Astrocyte (in vitro differentiated cells and primary cell): ENCODE measurements around the gene GATA2.

Experiments used
- EZH2 ChIP-seq: IDR thresholded peaks from 2 replicates; pipeline ENCODE4 v1.6.1; 2012; ENCODE audit warnings: mild to moderate bottlenecking, low read length, inconsistent platforms; ENCODE audit not compliant: insufficient read depth
- TF ChIP-seq, protein P1 (sequence below): IDR thresholded peaks from 2 replicates; pipeline ENCODE4 v1.5.1; 2011; ENCODE audit warnings: low read depth, mild to moderate bottlenecking, inconsistent platforms, low read length, moderate library complexity; ENCODE audit not compliant: insufficient read depth

DNA sequence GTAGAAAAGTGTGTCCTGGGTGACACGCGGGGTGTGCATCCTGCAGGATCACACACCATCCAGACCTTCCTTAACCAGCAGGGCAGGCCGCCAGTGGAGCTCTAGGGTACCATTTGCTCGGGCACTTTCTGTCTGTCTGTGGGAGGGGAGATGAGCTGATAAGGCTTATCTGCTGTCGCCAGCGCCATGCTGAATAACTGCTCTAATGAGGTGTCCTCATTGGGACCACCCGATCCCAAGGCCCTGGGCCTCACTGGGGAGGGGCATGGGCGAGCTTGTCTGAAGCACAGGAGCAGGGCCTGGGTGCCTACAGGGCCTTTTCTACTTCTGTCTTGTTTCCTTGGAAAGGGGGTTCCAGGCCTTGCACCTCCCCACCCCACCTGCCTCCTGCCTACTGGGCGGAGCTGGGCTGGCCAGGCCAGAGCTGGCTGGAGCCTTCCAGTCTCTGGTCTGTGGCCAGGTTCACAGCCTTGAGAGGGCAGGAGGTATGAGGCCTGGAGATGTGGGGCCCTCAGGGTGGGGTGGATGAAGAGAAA is 2.5 kb upstream of the GATA2 start:
- TF ChIP-seq, protein P1, sequence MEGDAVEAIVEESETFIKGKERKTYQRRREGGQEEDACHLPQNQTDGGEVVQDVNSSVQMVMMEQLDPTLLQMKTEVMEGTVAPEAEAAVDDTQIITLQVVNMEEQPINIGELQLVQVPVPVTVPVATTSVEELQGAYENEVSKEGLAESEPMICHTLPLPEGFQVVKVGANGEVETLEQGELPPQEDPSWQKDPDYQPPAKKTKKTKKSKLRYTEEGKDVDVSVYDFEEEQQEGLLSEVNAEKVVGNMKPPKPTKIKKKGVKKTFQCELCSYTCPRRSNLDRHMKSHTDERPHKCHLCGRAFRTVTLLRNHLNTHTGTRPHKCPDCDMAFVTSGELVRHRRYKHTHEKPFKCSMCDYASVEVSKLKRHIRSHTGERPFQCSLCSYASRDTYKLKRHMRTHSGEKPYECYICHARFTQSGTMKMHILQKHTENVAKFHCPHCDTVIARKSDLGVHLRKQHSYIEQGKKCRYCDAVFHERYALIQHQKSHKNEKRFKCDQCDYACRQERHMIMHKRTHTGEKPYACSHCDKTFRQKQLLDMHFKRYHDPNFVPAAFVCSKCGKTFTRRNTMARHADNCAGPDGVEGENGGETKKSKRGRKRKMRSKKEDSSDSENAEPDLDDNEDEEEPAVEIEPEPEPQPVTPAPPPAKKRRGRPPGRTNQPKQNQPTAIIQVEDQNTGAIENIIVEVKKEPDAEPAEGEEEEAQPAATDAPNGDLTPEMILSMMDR = no peak
- no peak for TF ChIP-seq EZH2
